ENCODE measurements around the gene IZUMO1.
"Not testable (repeated sequence)": the region's sequence is repeated elsewhere in the genome, so short reads cannot be mapped to it uniquely, and the experiment has no call there.

IZUMO1 gene

DNA sequence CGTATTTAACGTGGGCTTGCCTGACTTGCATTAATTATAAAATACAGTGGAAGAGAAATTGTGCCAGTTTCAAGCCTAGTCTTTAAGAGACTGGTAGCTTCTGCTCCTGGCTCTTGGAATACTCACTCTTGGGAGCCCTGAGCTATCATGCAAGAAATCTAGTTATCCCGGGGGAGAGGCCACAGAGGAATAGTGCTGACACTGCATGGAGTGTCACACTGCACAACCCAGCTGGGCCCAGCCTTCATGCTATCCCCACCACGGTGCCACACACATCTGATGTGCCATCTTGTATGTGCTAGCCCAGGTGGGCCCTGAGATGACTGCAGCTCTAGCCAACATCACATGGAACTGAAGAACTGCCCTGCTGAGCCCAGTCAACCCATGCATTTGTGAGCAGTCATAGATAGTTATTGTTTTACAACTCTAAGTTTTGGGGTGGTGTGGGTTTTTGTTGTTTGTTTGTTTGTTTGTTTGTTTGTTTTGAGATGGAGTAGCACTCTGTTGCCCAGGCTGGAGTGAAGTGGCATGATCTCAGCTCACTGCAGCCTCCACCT, 35.5 kb downstream of the IZUMO1 start:
- FAIRE-seq, result no peak

DNA sequence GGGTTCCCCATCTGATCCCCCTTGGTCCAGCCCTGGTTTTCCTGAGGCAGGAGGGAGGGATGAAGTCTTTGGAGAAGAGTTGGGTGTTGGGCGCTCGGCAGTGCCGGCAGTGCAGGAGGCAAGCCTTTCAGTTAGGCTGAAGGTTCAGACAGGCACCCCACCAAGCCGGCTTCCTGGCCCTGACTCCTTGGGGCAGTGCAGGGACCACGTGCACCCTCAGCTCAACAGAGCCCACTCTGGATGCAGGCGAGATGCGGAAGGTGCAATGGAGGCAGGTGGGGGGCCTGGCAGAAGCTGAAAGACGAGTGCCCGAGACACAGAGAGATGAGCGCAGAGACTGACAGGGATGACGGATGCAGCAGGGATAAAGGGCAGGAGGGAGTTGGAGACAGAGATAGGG, 38.2 kb downstream of the IZUMO1 start:
- FAIRE-seq, result no peak

DNA sequence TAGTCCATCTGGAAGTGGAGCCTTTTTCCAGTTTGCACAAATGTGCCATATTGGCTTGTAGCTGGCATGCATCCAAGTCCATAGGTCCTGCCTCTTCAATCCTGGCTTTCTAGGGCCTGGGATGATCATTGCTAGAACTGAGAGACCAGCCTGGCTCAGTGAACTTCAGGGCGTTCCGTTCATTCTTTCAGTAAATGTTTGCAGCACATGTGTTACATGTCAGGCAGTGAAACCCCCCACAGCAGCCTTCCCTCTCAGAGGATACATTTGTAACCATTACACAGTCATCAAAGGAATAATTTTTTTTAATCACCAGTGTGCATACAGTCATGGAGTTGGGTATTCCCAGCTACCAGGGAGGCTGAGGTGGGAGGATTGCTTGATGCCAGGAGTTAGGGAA, 41.3 kb downstream of the IZUMO1 start:
- FAIRE-seq, result no peak

DNA sequence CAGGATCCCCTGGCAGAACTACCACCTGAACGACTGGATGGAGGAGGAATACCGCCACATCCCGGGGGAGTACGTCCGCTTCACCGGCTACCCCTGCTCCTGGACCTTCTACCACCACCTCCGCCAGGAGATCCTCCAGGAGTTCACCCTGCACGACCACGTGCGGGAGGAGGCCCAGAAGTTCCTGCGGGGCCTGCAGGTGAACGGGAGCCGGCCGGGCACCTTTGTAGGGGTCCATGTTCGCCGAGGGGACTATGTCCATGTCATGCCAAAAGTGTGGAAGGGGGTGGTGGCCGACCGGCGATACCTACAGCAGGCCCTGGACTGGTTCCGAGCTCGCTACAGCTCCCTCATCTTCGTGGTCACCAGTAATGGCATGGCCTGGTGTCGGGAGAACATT, 43.4 kb downstream of the IZUMO1 start:
- FAIRE-seq, result no peak

DNA sequence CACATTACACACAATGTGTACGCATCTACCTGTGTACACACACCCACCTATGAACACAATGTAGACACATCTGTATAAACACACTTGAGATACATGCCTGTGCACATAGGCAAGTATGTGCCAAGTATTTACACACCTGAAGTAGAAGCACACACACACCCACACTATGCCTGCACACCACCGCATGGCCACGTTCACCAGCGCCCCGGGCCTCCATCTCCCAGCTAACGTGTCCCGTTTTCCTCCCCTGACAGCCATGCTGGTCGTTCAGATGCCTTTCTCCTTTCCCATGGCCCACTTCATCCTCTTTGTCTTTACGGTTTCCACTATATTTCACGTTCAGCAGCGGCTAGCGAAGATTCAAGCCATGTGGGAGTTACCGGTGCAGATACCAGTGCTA, 44.0 kb downstream of the IZUMO1 start:
- FAIRE-seq, result no peak

DNA sequence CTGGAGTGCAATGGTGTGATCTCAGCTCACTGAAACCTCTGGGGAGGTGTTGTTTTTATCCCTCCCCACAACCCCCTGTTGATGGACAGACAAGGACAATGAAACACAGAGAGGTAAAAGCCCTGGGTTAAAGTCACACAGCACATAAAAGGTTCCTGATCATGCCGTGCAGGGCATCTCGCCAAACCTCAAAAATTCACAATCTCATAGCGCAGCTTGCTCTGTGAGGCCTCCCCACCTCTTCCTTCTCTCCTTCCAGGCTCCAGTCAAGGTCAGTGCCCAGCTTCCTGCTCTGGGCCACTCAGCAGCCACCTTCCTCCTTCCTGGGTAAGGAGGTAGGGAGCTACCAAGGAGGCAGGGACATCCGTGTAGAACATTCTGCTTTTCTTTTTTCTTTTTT, 48.7 kb downstream of the IZUMO1 start:
- no peak for FAIRE-seq

DNA sequence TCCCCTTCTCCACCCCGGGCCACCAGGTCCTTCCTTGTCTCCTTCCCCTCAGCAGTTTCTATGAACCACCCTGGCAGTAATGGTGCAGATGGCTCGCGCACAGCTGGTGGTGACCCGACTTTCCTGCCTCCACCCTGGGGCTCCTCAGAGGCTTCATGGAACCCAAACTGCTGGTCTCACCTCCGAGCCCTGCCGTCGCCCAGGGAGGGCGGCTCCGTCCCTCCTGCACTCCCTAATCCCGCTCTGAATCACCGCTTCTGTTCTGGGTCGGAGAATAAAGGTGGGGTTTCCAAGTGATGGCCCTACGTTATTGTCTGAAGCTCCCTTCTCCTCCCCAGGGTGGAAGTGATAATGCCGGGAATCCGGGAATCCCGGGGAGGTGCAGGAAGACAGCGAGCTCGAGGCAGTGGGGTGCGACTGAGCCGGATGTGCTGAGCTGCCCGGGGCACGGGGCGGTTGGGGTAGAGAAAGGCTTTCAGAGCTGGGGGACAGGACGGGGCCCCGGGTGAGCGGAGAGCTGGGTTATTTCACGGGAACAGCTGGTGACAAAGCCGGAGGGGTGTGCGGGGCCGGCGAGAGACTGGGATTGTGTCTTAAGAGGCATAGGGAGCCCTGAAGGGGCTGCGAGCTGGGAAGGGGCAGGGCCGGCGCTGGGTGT, 50.2 kb downstream of the IZUMO1 start:
- FAIRE-seq, result no peak

DNA sequence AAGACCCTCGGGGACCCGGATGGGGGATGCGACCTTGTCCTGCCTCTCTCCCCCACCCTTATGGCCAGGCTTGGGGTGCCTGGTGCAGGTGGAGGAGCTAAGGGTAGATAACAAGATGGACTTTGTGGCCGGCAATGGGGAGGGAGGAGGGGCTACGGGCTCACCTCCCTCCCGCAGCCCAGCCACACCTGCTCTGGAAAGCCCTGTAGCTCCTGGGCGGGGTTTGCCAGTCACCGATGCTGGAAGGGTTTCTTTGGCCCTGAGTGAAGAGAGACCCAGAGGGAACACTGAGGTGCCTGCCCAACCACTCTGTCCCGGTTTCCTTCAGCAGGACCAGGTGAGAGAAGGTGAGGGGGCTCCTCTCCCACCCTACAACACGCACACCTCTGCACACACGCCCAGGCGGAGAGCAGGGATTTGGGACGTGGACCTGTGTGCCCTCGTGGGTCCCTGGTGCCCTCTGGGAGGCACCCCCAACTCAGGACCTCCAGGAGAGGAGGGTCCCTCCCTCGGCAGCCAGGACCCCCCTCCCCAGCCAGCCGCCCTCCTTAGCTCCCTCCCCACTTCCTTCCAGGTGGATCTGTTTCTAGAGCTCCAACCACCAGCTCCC, 50.9 kb downstream of the IZUMO1 start, which contains the start of gene FUT2:
Gene FUT2 (plus strand): TSS at position 229 of the 610 bp plus-strand sequence. CDS start 6,986 bp downstream, outside the sequence.
- no peak for FAIRE-seq

DNA sequence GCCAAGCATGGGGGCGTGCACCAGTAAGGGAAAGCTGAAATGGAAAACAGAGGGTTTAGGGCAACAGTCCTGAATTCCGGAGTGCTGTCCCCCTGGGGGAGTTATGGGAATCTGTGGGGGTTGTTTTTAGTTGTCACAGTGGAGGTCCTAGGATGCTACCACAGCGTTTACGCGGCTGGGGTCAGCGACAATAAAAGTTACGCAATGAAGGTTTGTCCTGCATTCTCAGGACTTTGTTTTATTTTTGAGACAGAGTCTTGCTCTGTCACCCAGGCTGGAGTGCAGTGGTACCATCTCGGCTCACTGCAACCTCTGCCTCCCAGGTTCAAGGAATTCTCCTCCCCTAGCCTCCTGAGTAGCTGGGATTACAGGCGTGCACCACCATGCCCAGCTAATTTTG, 53.1 kb downstream of the IZUMO1 start:
- not testable (repeated sequence) for FAIRE-seq

Data from islet of Langerhans (tissue), 1 donor.